GM23338 (cell line): ENCODE results near the gene ATP2B1.

Source experiments
- CREB1 ChIP-seq: fragments of 250-450 bp; sonication (Bioruptor Pico); IDR thresholded peaks from 2 replicates; pipeline ENCODE4 v1.5.0; 2020; ENCODE audit warnings: low read depth, mild to moderate bottlenecking, moderate library complexity
- CTCF ChIP-seq, 2 experiments: fragments of 200-600 bp in 1 of 2; sonication (generic) in 1 of 2; conservative IDR thresholded peaks; 2 replicates each; pipeline versions ENCODE4 v1.5.1 to v1.6.1; 2016 to 2017; ENCODE audit warnings: antibody characterized with exemption in 2 of 2, low read depth in 2 of 2, mild to moderate bottlenecking in 2 of 2, moderate library complexity in 1 of 2
- ETS1 ChIP-seq: IDR thresholded peaks from 2 replicates; pipeline ENCODE4 v1.6.1; 2016; ENCODE audit warnings: antibody characterized with exemption
- EZH2 ChIP-seq: fragments of 200-600 bp; sonication (generic); IDR thresholded peaks from one replicate; pipeline ENCODE4 v1.8.0; 2017; ENCODE audit warnings: antibody characterized with exemption, mild to moderate bottlenecking, low read depth; ENCODE audit not compliant: unreplicated experiment
- EZH2phosphoT487 ChIP-seq: fragments of 200-600 bp; sonication (generic); IDR thresholded peaks from one replicate; pipeline ENCODE4 v1.8.1; 2018; ENCODE audit warnings: antibody characterized with exemption; ENCODE audit not compliant: unreplicated experiment
- JUNB ChIP-seq: IDR thresholded peaks from one replicate; pipeline ENCODE4 v1.6.1; 2016; ENCODE audit warnings: antibody characterized with exemption; ENCODE audit not compliant: unreplicated experiment
- NANOG ChIP-seq: IDR thresholded peaks from 2 replicates; pipeline ENCODE4 v1.6.1; 2016; ENCODE audit warnings: antibody characterized with exemption, borderline replicate concordance
- POLR2AphosphoS5 ChIP-seq: IDR thresholded peaks from 2 replicates; pipeline ENCODE4 v1.6.1; 2016; ENCODE audit warnings: antibody characterized with exemption, low read depth
- REST ChIP-seq: IDR thresholded peaks from one replicate; pipeline ENCODE4 v1.6.1; 2018; ENCODE audit warnings: antibody characterized with exemption; ENCODE audit not compliant: unreplicated experiment
- STAT1 ChIP-seq: IDR thresholded peaks from one replicate; pipeline ENCODE4 v1.6.1; 2016; ENCODE audit warnings: antibody characterized with exemption; ENCODE audit not compliant: unreplicated experiment
- ZNF114 ChIP-seq: fragments of 250-450 bp; sonication (Bioruptor Pico); IDR thresholded peaks from 2 replicates; pipeline ENCODE4 v1.5.0; 2020; ENCODE audit warnings: mild to moderate bottlenecking, moderate library complexity
- ZNF331 ChIP-seq: fragments of 250-450 bp; sonication (Bioruptor Pico); IDR thresholded peaks from 2 replicates; pipeline ENCODE4 v1.5.0; 2020; ENCODE audit warnings: low read depth, mild to moderate bottlenecking, moderate library complexity
- ZNF462 ChIP-seq: fragments of 250-450 bp; sonication (Bioruptor Pico); IDR thresholded peaks from 2 replicates; pipeline ENCODE4 v1.5.0; 2020; ENCODE audit warnings: mild to moderate bottlenecking, moderate library complexity

GRCh38 chr12:89593233-89593632 is 115.4 kb downstream of the ATP2B1 start:
- TF ChIP-seq CTCF (conservative IDR thresholded peaks at IDR 0.05; ENCODE audit: low read depth in 2 of 2) (no peak), EZH2 (no peak), POLR2AphosphoS5 (no peak), EZH2phosphoT487 (no peak), ZNF114 (CRISPR knock-in tag) (no peak), STAT1 (no peak), CREB1 (CRISPR knock-in tag) (no peak), JUNB (no peak), REST (no peak), NANOG (no peak), ZNF462 (CRISPR knock-in tag) (no peak), ETS1 (no peak), ZNF331 (CRISPR knock-in tag) (no peak)
